ENCODE measurements around the gene TMEM232.
"Not testable (repeated sequence)": the region's sequence is repeated elsewhere in the genome, so short reads cannot be mapped to it uniquely, and the experiment has no call there.

The TMEM232 gene

DNA sequence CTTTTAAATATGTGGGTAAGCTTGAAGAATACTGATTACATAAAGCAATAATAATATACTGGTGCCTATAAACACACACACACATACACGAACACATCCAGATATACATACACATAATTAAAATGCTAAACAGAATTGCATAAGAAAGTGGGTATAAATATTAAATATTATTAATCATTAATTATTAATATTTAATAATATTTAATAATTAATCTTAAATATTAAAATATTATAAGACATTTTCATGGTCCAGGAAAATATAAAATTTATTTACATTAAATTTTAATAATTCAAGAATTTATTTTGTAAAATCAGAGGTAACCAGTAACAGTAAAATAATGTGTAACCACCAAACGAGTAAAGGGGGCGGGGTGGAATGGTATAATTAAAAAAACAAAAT lies 178.3 kb downstream of the TMEM232 start:
- H3K4me1 ChIP-seq (ENCODE audit: control insufficient read depth, insufficient read depth, low read length), result no peaks in the 10 kb centered on the region
- H3K36me3 ChIP-seq (ENCODE audit: control insufficient read depth, insufficient read depth, low read length), result no peaks in the 10 kb centered on the region
- no peak overlapping the region for H3K4me3 ChIP-seq (ENCODE audit: low read depth, low read length)
- H3K27ac ChIP-seq (ENCODE audit: low read depth, low read length), result no peak overlapping the region
- no peaks in the 10 kb centered on the region for H3K27me3 ChIP-seq (ENCODE audit: control insufficient read depth, insufficient read depth, low read length)
- H3K9me3 ChIP-seq (ENCODE audit: control insufficient read depth, insufficient read depth, low read depth, low read length), result peaks cover 5% of the 10 kb centered on the region; the same call in 1 of the 2 replicates
- no peak overlapping the region for H3K9ac ChIP-seq (ENCODE audit: low read length)

DNA sequence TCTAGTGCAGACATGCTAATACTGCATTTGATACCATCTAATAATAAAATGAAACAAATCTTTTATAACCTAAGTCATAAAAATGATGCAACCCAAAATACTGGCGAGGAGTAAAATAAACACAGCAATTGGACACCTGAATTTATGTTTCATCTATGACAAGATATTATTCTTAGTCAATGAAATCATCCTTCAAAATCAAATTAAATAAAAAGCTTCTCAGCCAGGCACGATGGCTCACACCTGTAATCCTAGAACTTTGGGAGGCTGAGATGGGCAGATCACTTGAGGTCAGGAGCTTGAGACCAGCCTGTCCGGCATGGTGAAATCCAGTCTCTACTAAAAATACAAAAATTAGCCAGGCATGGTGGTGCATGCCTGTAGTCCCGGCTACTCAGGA lies 179.0 kb downstream of the TMEM232 start:
- H3K36me3 ChIP-seq (ENCODE audit: control insufficient read depth, insufficient read depth, low read length), result no peaks in the 10 kb centered on the region
- H3K9ac ChIP-seq (ENCODE audit: low read length), result no peak overlapping the region
- H3K27me3 ChIP-seq (ENCODE audit: control insufficient read depth, insufficient read depth, low read length), result no peaks in the 10 kb centered on the region
- H3K4me1 ChIP-seq (ENCODE audit: control insufficient read depth, insufficient read depth, low read length), result no peaks in the 10 kb centered on the region
- peaks cover under 1% of the 10 kb centered on the region; the same call in 1 of the 2 replicates for H3K9me3 ChIP-seq (ENCODE audit: control insufficient read depth, insufficient read depth, low read depth, low read length)
- H3K27ac ChIP-seq (ENCODE audit: low read depth, low read length), result no peak overlapping the region
- no peak overlapping the region for H3K4me3 ChIP-seq (ENCODE audit: low read depth, low read length)

DNA sequence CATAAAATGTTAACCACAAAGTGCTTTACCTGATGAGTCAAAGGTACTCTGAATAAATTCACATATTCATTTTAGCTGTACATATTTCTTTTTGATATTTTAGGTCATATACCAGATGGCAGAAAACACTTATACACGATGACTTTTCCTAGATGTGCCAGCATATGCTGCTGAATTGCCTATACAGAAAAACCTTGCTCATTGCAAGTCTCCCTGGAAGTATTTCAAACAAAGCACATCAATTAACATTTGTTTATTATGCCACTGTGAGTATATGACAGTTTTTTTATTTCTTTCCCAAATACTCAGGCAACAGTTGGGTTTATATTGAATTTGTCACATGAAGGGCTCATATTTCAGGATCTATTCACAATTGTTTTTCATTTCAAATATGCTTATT lies 180.8 kb downstream of the TMEM232 start:
- no peaks in the 10 kb centered on the region for H3K27me3 ChIP-seq (ENCODE audit: control insufficient read depth, insufficient read depth, low read length)
- no peaks in the 10 kb centered on the region for H3K36me3 ChIP-seq (ENCODE audit: control insufficient read depth, insufficient read depth, low read length)
- H3K9me3 ChIP-seq (ENCODE audit: control insufficient read depth, insufficient read depth, low read depth, low read length), result no peaks in the 10 kb centered on the region
- no peak overlapping the region for H3K27ac ChIP-seq (ENCODE audit: low read depth, low read length)
- no peak overlapping the region for H3K4me3 ChIP-seq (ENCODE audit: low read depth, low read length)
- peaks cover 6% of the 10 kb centered on the region; the same call in 1 of the 2 replicates for H3K4me1 ChIP-seq (ENCODE audit: control insufficient read depth, insufficient read depth, low read length)
- H3K9ac ChIP-seq (ENCODE audit: low read length), result no peak overlapping the region

DNA sequence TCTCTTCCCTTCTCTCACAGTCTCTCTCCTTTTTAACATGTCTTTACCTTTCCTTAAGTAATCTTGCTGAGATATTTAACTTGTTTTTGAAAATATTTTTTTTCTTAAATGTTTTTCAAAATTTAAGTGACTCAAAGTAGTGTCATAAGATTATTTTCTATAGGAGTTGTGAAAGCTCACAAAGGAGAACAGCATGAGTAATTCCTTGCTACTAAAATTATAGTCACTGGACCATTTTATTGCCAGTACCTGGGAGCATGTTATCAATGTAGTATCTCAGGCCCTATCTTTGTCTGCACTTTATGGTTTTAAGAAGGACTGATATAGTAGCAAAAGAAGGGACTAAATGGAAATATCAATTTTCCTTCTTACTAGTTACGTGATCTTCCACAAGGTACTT lies 181.9 kb downstream of the TMEM232 start:
- Histone ChIP-seq H3K4me1 (ENCODE audit: control insufficient read depth, insufficient read depth, low read length) (peaks cover 6% of the 10 kb centered on the region; the same call in 1 of the 2 replicates), H3K27ac (ENCODE audit: low read depth, low read length) (no peak overlapping the region), H3K27me3 (ENCODE audit: control insufficient read depth, insufficient read depth, low read length) (no peaks in the 10 kb centered on the region), H3K9ac (ENCODE audit: low read length) (no peak overlapping the region), H3K4me3 (ENCODE audit: low read depth, low read length) (no peak overlapping the region), H3K9me3 (ENCODE audit: control insufficient read depth, insufficient read depth, low read depth, low read length) (no peaks in the 10 kb centered on the region), H3K36me3 (ENCODE audit: control insufficient read depth, insufficient read depth, low read length) (no peaks in the 10 kb centered on the region)

DNA sequence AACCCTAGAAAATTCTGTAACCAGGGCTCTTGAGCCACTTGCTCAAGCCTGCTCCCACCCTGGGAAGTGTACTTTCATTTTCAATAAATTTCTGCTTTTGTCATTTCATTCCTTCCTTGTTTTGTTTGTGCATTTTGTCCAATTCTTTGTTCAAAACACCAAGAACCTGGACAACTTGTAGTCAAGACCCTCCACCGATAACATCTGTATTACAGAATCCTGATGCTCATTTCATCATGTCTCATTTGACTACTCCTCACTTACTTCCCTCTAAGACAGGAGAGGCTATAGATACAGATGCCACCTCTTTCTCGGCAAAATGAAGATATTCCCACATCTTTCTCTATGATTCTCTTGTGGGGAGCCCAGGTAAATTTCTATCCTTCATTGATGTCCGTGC lies 183.5 kb downstream of the TMEM232 start:
- peaks cover 6% of the 10 kb centered on the region; the same call in 1 of the 2 replicates for H3K4me1 ChIP-seq (ENCODE audit: control insufficient read depth, insufficient read depth, low read length)
- no peaks in the 10 kb centered on the region for H3K36me3 ChIP-seq (ENCODE audit: control insufficient read depth, insufficient read depth, low read length)
- no peaks in the 10 kb centered on the region for H3K27me3 ChIP-seq (ENCODE audit: control insufficient read depth, insufficient read depth, low read length)
- H3K4me3 ChIP-seq (ENCODE audit: low read depth, low read length), result no peak overlapping the region
- H3K9ac ChIP-seq (ENCODE audit: low read length), result no peak overlapping the region
- H3K27ac ChIP-seq (ENCODE audit: low read depth, low read length), result no peak overlapping the region
- H3K9me3 ChIP-seq (ENCODE audit: control insufficient read depth, insufficient read depth, low read depth, low read length), result no peaks in the 10 kb centered on the region

DNA sequence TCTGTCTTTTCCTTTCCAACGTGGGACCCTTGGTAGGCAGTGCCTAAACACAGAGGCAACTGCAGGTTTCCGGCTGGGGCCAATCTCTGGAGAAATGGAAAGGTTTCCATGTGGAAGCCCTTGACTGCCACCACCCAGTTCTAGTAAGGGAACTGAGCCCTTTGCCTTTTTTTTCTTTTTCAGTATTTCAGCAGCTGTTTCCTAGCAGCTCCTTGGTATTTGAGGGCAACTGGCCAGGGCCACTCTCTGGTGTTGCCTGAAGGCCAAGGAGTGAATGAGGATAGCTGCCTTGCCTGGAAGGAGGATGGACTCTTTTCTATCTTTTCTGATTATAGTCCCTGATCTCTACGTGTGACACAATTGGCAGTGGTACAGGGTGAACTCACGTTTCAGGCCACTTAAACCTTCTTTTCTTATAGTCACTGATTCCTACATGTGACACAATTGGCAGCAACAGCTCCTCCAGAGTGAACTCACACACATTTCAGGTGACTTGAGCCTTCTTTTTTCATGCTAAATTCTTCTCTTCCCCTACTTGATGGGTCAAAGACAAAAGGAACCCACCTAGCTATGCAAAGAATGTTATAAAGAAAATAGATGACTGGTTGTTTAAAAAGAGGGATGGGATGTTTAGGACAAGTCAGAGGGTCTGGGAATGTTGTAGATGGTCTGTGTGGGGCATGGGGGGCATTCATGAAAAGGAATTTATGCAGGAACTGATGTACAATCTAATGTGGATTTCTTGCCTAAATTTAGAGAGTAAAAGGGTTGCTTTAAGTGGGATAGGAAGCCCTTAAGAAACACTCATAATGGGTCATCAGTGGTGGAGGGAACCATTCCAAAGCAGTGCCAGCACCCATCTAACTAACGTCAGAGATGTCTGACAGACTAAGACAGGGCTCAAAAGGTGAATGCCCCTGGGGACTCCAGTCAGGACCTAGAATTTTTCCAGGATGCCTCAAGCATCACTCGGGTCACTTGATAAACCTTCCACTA lies 190.1 kb downstream of the TMEM232 start:
- no peaks in the 10 kb centered on the region for H3K36me3 ChIP-seq (ENCODE audit: control insufficient read depth, insufficient read depth, low read length)
- H3K4me1 ChIP-seq (ENCODE audit: control insufficient read depth, insufficient read depth, low read length), result peaks cover 37% of the 10 kb centered on the region
- no peaks in the 10 kb centered on the region for H3K27me3 ChIP-seq (ENCODE audit: control insufficient read depth, insufficient read depth, low read length)
- peak overlapping the region; percentile 89 for H3K9ac ChIP-seq (ENCODE audit: low read length)
- no peaks in the 10 kb centered on the region for H3K9me3 ChIP-seq (ENCODE audit: control insufficient read depth, insufficient read depth, low read depth, low read length)
- peak overlapping the region; percentile 97 for H3K27ac ChIP-seq (ENCODE audit: low read depth, low read length)
- peak overlapping the region; percentile 1; the same call in 1 of the 2 replicates for H3K4me3 ChIP-seq (ENCODE audit: low read depth, low read length)

DNA sequence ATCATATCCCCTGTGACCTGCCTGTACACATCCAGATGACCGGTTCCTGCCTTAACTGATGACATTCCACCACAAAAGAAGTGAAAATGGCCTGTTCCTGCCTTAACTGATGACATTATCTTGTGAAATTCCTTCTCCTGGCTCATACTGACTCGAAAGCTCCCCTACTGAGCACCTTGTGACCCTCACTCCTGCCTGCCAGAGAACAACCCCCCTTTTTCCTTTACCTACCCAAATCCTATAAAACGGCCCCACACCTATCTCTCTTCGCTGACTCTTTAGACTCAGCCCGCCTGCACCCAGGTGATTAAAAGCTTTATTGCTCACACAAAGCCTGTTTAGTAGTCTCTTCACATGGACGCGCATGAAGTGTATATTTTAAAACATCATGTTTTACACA lies 191.3 kb downstream of the TMEM232 start:
- peak overlapping the region; percentile 97 for H3K27ac ChIP-seq (ENCODE audit: low read depth, low read length)
- H3K27me3 ChIP-seq (ENCODE audit: control insufficient read depth, insufficient read depth, low read length); H3K9me3 ChIP-seq (ENCODE audit: control insufficient read depth, insufficient read depth, low read depth, low read length); H3K36me3 ChIP-seq (ENCODE audit: control insufficient read depth, insufficient read depth, low read length): not testable (repeated sequence)
- H3K9ac ChIP-seq (ENCODE audit: low read length), result peak overlapping the region; percentile 89
- peaks cover 37% of the 10 kb centered on the region for H3K4me1 ChIP-seq (ENCODE audit: control insufficient read depth, insufficient read depth, low read length)
- H3K4me3 ChIP-seq (ENCODE audit: low read depth, low read length), result 0 out of 2 replicates have a peak overlapping the region, but pooled peaks have one; percentile 1

DNA sequence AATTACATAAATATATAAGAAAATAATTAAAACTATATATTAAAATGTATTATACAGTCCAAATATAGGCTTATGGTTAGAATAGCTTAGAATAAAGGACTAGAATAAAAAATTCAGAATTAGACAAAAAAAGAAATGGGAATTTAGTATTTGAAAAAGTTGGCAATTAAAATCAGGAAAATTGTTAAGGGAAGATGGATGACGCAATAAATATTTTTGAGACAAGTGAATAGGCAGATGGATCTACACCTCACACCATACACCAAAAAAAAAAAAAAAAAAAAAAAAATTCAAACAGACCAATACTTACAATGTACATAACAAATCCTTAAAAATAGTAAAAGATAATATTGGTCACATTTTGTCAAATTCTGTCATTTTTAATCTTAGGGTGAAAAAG lies 200.7 kb downstream of the TMEM232 start:
- H3K4me1 ChIP-seq (ENCODE audit: control insufficient read depth, insufficient read depth, low read length), result peaks cover 4% of the 10 kb centered on the region; the same call in 1 of the 2 replicates
- no peak overlapping the region for H3K27ac ChIP-seq (ENCODE audit: low read depth, low read length)
- H3K27me3 ChIP-seq (ENCODE audit: control insufficient read depth, insufficient read depth, low read length), result no peaks in the 10 kb centered on the region
- H3K9ac ChIP-seq (ENCODE audit: low read length), result no peak overlapping the region
- peaks cover 8% of the 10 kb centered on the region; the same call in 1 of the 2 replicates for H3K9me3 ChIP-seq (ENCODE audit: control insufficient read depth, insufficient read depth, low read depth, low read length)
- no peaks in the 10 kb centered on the region; the same call in 1 of the 2 replicates for H3K36me3 ChIP-seq (ENCODE audit: control insufficient read depth, insufficient read depth, low read length)
- H3K4me3 ChIP-seq (ENCODE audit: low read depth, low read length), result no peak overlapping the region

DNA sequence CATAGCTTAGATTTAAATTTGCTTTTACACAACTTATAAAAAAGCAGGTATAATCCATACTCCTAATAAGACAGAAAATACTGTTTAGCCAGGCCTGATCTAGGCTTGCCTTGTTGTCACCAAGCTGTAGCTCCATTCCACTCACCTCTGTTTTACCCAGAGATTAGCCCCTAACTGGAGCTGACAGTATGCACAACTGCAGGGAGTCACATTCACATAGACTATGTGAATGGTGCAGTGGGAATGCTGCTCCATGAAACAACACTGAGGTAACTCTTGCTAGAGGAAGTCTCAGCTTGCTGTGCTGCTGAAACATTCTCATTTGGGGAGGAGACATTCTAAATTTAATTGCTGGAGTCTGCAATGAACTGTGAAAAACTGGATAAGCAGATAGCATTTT lies 209.1 kb downstream of the TMEM232 start:
- H3K9ac ChIP-seq (ENCODE audit: low read length), result no peak overlapping the region
- H3K36me3 ChIP-seq (ENCODE audit: control insufficient read depth, insufficient read depth, low read length), result no peaks in the 10 kb centered on the region; the same call in 1 of the 2 replicates
- peak overlapping the region; percentile 22; the same call in 1 of the 2 replicates for H3K27ac ChIP-seq (ENCODE audit: low read depth, low read length)
- peaks cover 8% of the 10 kb centered on the region; the same call in 1 of the 2 replicates for H3K9me3 ChIP-seq (ENCODE audit: control insufficient read depth, insufficient read depth, low read depth, low read length)
- no peaks in the 10 kb centered on the region for H3K27me3 ChIP-seq (ENCODE audit: control insufficient read depth, insufficient read depth, low read length)
- peaks cover 14% of the 10 kb centered on the region for H3K4me1 ChIP-seq (ENCODE audit: control insufficient read depth, insufficient read depth, low read length)
- H3K4me3 ChIP-seq (ENCODE audit: low read depth, low read length), result no peak overlapping the region

DNA sequence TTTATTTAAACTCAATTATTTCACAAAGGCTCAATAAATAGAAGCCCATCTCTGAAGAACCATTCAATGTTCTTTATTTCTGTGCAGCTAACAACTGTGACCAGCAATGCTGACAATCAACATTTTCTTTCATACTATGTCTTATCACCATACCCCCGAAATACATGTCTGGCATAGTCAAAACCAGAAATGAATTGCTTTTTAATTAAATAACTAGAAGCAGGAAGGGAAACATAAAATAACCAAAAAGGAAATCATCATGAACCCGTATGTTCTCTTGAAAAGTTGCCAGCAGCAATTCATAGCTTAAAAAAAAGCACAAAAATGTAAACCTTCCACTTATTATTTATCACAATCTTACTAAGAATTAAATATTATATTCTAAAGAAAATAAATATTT lies 212.4 kb downstream of the TMEM232 start:
- H3K4me3 ChIP-seq (ENCODE audit: low read depth, low read length), result no peak overlapping the region
- no peak overlapping the region for H3K27ac ChIP-seq (ENCODE audit: low read depth, low read length)
- no peaks in the 10 kb centered on the region for H3K9me3 ChIP-seq (ENCODE audit: control insufficient read depth, insufficient read depth, low read depth, low read length)
- H3K27me3 ChIP-seq (ENCODE audit: control insufficient read depth, insufficient read depth, low read length), result no peaks in the 10 kb centered on the region
- no peaks in the 10 kb centered on the region for H3K36me3 ChIP-seq (ENCODE audit: control insufficient read depth, insufficient read depth, low read length)
- no peak overlapping the region for H3K9ac ChIP-seq (ENCODE audit: low read length)
- H3K4me1 ChIP-seq (ENCODE audit: control insufficient read depth, insufficient read depth, low read length), result peaks cover 22% of the 10 kb centered on the region

DNA sequence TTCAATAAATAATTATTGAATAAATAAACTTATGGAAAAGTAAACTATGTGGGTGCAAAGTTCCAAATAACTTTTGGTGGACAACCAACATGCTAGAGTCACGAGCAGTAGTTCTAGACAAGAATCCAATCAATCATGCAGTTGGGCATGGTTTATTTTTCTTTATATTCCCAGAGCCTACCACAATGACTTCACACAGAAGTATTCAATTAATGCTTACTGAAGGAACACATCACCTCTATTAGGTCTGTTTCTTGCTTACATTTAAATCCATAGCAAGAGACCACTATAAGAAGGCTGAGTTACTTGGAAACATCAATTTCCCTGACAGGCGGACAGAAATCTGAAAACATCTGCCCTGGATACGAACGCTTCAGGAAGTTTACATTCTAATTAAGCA lies 214.2 kb downstream of the TMEM232 start:
- Histone ChIP-seq H3K27me3 (ENCODE audit: control insufficient read depth, insufficient read depth, low read length) (no peaks in the 10 kb centered on the region), H3K9me3 (ENCODE audit: control insufficient read depth, insufficient read depth, low read depth, low read length) (no peaks in the 10 kb centered on the region), H3K4me3 (ENCODE audit: low read depth, low read length) (no peak overlapping the region), H3K27ac (ENCODE audit: low read depth, low read length) (no peak overlapping the region), H3K4me1 (ENCODE audit: control insufficient read depth, insufficient read depth, low read length) (peaks cover 14% of the 10 kb centered on the region), H3K9ac (ENCODE audit: low read length) (no peak overlapping the region), H3K36me3 (ENCODE audit: control insufficient read depth, insufficient read depth, low read length) (no peaks in the 10 kb centered on the region)
